GM21447 (cell line): Measurements from ENCODE around the gene SPATA46.
"Not testable (repeated sequence)": the region's sequence is repeated elsewhere in the genome, so short reads cannot be mapped to it uniquely, and the experiment has no call there.

ENCODE experiments used
- ATAC-seq: cut with Tn5 transposase; IDR thresholded peaks from one replicate; pipeline ENCODE4 v1.9.1; 2021; ENCODE audit not compliant: unreplicated experiment

Gene SPATA46, protein sequence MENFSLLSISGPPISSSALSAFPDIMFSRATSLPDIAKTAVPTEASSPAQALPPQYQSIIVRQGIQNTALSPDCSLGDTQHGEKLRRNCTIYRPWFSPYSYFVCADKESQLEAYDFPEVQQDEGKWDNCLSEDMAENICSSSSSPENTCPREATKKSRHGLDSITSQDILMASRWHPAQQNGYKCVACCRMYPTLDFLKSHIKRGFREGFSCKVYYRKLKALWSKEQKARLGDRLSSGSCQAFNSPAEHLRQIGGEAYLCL

GRCh38 chr1:162376691-162377090 is at the start of gene SPATA46:
TSS of gene SPATA46 (minus strand) at chr1:162376854. CDS start at chr1:162376790, 64 bp downstream.
- ATAC-seq = no peak

GRCh38 chr1:162422662-162423375 is 46.2 kb upstream of the SPATA46 start:
- no peak for ATAC-seq

DNA sequence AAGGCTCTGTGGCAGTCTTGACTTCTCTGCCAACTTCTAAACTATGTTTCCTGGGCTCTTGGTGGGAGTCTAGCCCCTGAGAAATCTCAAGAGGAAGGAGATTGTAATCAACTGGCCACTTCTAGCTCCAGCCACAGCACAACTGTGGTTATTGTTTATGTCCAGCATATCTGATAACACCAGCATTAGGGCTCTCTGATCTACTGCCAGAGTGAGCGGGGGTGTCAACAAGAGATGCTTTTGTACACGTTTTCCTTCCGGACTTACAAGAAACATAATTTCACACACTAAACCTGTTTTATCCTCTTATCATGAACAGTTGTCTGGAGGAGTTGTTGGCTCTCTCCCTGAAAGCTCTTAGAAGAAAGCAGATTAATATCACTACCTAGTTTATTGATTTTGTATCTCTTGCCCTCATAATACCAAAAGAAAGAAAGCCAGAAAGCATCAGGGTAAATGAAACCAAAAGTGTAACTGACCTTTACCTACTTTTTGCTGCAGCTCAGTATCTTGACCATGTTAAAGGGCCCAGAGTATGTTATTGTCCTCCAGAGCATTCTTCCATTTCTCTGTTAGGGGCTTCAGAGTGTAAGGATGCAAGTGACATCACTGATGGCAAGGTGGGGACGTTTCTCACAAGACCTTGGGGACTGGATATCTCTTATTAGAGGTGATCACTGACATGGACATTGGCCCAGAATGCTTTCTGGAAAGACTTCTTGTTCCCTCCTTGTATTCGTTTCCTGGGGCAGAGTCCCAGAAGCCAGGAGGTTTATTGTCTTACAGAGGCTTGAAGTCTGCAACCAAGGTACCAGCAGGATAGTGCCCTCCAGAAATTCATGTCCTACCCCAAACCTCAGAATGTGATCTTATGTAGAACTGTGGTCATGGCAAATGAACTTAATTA is 44.9 kb upstream of the SPATA46 start:
- no peak for ATAC-seq

DNA sequence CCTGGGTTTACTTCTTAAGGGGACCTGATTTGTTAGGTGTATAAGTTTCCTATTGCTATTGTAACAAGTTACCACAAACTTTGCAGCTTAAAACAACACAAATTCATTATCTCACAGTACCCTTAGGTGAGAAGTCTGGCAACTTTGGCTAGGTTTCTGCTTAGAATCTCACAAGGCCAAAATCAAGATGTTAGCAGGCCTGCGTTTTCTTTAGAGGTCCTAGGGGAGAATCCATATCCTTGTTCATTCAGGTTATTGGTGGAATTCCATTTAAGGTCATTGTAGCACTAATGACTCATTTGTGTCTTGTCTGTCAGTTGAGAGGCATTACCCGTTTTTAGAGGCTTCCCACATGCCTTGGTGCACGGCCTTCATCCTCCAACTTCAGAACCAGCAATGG is 43.5 kb upstream of the SPATA46 start:
- ATAC-seq = no peak

- not testable (repeated sequence) for ATAC-seq
These were observed 42.8 kb upstream of the SPATA46 start for GRCh38 chr1:162419450-162419931.

GRCh38 chr1:162418584-162418983 is 41.9 kb upstream of the SPATA46 start:
- ATAC-seq = not testable (repeated sequence)

DNA sequence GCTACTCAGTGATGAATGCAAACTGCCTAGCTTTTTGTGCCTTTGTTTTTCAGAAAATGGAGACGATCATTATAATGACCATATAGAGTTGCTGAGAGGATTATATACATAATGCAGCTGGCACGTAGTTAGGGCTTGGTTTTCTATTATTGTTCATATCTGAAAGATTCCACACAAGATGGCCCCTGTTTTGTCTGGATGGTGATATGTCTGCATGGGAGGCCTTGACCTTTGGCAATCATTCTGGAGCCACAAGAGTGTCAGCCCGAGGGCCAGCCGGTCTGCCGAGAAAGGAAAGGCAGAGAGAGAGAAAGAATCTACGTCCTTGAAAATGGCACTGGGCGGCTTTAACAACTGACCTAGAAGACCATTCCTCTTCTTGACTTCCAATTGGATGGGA is 41.0 kb upstream of the SPATA46 start:
- no peak for ATAC-seq

GRCh38 chr1:162416909-162417308 is 40.3 kb upstream of the SPATA46 start:
- ATAC-seq = no peak

- ATAC-seq = no peak
These were observed 39.6 kb upstream of the SPATA46 start for GRCh38 chr1:162416215-162416614.

DNA sequence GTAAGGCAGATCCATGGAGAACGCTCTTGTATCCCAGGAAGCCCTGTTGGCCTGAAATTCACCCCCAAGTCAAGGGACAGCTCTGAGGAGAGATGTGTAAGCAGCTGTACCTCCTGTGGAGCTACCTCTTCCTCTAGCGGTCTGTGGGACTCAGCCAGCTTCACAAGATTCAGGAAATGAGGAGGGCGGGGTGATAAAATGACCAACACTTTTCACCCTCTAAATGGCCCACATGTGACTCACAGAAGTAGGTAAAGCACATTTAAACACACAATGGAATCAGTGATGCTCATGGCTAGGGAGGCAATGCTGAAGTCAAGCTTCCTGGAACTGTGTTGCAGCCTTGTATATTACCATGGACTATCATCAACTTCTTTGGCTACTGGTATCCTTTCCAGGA is 35.3 kb upstream of the SPATA46 start, which contains the start of gene SH2D1B:
Gene SH2D1B (minus strand): TSS at position 135 of the 400 bp plus-strand sequence. CDS start 120 bp downstream, at position 15.
- ATAC-seq = no peak

DNA sequence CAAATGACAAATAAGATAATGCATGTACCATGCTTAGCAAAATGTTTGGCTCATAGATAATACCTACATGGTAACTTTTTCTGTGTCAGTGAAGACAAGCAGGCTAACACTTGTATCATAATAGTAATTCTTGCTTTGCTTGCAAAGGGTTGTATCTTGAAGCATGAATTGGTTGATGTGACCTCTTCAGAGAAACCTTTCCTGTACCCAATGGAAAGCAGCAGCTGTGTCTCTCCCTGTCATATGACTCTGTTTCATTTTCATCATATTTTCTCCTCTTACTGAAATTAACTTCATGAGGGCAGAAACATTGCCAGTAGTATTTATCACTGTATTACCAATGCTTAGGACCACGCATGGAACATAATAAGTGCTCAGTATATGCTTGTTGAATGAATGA is 30.9 kb upstream of the SPATA46 start:
- ATAC-seq = no peak

DNA sequence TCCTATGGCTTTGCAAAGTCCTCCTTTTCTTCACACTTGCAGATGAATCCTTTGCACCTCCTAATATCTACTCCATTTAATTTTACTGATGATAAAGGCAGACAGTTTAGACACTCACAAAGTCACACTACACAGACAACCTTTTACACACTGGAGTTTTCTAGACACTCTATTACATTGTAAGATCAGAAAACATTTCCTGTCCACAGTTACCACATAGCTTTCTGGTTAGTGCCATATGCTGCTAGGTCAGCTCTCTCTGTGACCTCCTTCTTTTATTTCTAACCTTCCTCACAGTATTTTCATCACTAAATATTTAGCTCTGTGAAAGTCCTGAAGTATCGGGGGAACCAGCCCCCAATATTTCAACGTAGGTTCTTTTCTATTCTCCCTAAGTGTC is 30.2 kb upstream of the SPATA46 start:
- ATAC-seq = no peak

DNA sequence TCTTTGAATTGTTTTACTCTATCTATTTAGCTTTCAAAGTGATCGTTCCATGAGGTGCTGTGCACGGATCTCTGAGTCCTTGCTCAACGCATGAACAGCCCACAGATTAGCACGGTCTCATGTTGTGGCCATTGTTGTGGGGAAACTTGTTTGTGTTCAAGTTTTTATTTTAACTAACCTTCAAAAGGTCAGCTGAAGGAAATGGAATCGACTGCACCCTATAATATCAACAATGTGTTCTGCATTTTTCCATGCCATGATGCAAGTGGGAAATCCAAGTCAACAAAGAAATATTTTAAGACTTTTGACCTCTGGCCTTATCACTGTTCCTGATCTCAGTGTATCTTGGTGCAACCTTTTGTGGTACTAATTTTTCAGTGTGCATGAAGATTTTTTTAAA is 29.1 kb upstream of the SPATA46 start:
- no peak for ATAC-seq

GRCh38 chr1:162404550-162405160 is 28.0 kb upstream of the SPATA46 start:
- ATAC-seq = no peak

DNA sequence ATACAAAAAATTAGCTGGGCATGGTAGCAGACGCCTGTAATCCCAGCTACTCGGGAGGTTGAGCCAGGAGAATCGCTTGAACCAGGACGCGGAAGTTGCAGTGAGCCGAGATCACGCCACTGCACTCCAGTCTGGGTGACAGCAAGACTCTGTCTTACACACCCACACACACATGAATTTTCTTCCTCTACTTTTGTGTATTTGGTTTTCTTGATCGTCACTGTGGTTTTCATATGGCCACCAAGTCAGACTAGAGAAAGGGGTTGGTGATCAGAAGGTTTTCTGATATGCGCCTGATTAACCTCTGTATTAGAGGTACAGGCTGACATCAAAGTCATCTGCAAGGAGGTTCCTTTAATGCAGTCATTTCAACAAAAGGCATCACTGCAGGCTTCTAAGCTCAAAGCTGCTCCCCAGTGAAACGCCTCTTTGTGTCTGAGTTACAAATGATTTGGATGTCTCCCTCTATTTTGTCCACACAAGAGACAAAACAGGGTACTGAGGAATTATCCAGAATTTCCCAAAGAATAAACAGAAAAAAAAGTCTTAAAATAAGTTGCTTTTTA is 24.2 kb upstream of the SPATA46 start:
- ATAC-seq = no peak

DNA sequence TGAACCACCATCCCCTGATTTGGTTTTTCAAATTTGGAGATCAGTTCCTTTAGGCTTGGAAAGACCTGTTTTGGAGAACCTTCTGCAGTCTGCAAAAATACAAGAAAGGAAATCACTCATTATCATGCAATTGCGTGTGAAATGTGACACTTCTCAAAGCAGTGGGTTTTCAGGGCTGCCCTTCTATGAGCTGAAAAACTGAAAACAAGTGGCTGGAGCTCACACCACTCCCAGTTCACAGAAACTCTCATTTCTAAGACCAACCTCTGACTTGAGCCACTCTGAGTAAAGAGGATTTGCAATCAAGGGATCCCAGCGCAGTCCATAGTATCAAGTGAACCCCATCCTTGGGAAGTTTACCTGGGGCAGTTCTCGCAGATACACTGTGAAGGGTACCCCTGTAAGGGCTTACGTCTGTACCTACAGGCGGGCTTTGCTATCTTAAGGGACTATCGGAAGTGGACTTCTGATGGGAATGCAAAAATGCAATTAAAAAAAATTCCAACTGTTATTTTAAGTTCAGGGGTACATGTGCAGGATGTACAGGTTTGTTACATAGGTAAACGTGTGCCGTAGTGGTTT is 22.4 kb upstream of the SPATA46 start:
- ATAC-seq = no peak

DNA sequence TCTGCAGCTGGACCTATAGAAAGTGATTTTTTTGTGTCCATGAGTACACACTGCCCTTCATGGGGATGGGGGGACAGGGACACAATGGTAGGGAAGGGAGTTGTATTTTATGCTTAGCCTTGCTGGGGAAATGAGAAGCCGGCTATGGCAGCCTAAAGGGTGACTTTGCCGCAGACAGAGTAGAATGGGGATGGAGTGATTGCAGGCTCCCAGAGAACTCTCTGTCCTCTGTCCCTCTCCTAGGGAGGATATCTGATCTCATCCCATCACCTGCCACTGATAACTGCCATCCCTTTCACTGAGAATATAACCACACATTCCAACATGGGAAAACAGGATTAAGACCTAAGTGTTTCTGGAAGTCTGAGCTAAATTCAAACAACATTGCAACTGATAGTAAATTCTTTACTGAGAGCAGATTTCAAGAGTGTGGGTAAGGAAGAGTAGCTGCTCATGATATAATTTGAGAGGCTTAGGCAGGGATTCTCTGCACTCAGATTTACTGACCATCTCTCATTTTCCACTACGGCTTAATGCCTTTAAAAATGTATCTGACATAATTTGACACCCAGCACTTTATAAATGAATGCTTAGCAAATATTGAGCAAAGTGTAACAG is 21.4 kb upstream of the SPATA46 start:
- ATAC-seq = no peak

DNA sequence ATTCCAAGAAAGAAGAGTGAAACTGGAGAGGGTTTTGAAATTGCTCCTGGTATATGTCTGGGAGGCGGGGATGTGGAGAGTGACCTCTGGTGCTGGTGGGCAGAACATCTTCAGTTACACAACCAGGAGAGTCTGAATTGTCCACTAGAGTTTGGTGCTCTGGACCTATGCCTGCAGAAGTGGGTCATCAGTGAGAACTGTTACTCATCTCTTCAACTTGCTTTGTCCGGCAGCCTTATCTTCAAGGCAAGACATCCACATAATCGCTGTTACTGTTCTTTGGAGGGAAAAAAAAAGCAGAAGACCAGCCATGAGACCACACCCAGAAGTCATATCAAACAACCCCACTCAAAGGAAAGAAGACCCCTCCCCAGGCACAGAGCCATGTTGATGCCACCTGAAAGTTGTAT is 20.4 kb upstream of the SPATA46 start:
- no peak for ATAC-seq

- no peak for ATAC-seq
These were observed 19.7 kb upstream of the SPATA46 start for GRCh38 chr1:162396201-162396906.
